Left lung (tissue), 10 donors: ENCODE data around the gene PIP5K1B. TPM values are rescaled to one million over a fixed set of nuclear protein-coding genes. Genes with fewer than 3 reads are reported as not detected.
A peak's percentile ranks its signal among the peaks of the same experiment; 100 is the strongest.

Experiments
- ATAC-seq: fragments of 200-7000 bp; cut with Tn5 transposase; one replicate; pipeline ENCODE4 v1.9.1; 2020; ENCODE audit warnings: moderate library complexity
- DNase-seq, 4 donors: peaks; one replicate each; pipeline ENCODE4 v3.0.0-alpha.2; 2013 to 2020
- H3K27ac ChIP-seq, 2 donors: fragments of 200-600 bp; sonication (generic) in 1 of 2; one replicate each; pipeline versions ENCODE4 v1.5.0 to v1.8.0; 2020 to 2021
- H3K27me3 ChIP-seq, 2 donors: fragments of 200-600 bp; sonication (generic) in 1 of 2; one replicate each; pipeline versions ENCODE4 v1.5.0 to v1.8.0; 2020 to 2021
- H3K36me3 ChIP-seq, 2 donors: fragments of 200-600 bp; sonication (generic) in 1 of 2; one replicate each; pipeline versions ENCODE4 v1.5.0 to v1.8.0; 2020 to 2021
- H3K4me1 ChIP-seq, 2 donors: fragments of 200-600 bp; one replicate each; pipeline ENCODE4 v1.8.0; 2021
- H3K4me3 ChIP-seq, 2 donors: fragments of 200-600 bp; sonication (generic) in 1 of 2; one replicate each; pipeline versions ENCODE4 v1.5.0 to v1.8.0; 2020 to 2021; ENCODE audit warnings: mild to moderate bottlenecking in 1 of 2
- H3K9me3 ChIP-seq, 2 donors: fragments of 200-600 bp; sonication (generic) in 1 of 2; one replicate each; pipeline versions ENCODE4 v1.5.0 to v1.8.0; 2020 to 2021
- intact Hi-C, 2 donors: fragments of 100-400 bp; cut with DNase I; formaldehyde crosslinking; loops; one replicate each; pipeline versions ENCODE4 v1.11.2 to v1.14.2; 2022
- polyA plus RNA-seq, 6 donors: library from polyadenylated mRNA; unstranded; fragments of 120-200 nt; gene quantifications; one replicate each; pipeline ENCODE4 v1.2.1, GENCODE V29; 2013; ENCODE audit not compliant: insufficient read length in 6 of 6
- total RNA-seq, 2 donors: library from RNA; stranded (reverse); fragmentation: NEBNext Ultra II Directional; extraction: Animal tissue kit (Norgen Biotek cat#: 25700); gene quantifications; one replicate each; pipeline ENCODE4 v1.2.1, GENCODE V29; 2021
- TF ChIP-seq, protein P1 (sequence below), 2 donors: fragments of 200-600 bp; sonication (generic) in 1 of 2; IDR thresholded peaks; one replicate each; pipeline versions ENCODE4 v1.5.0 to v1.8.0; 2021; ENCODE audit warnings: antibody characterized with exemption in 2 of 2
- donor health status: DM: no; HTN: yes; CAD: no.
- donor health status: DM: no; HTN: no; CAD: no.

PIP5K1B gene
- total and polyA plus RNA-seq, 8 donors: 3.1 to 31.0 (median 4.2) TPM

DNA sequence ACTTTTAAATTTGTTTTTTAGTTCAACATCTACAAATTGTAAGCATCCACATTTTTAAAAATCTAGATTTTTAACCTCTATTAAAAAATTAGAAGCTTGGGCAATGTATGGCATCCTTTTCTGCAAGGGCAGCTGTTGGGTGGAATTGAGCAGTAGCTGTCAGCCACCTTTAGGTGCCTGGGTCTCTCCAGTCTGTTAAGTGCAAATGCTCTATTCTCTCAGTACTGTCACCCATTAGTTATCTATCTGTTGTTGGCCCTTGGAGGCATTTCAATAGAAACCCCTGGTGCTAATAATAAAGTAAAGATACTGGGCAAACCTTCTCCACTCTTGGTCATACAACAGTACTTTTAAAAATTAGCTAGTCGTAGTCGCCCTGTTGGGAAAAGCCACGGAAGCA is 63.6 kb downstream of the PIP5K1B start:
- Histone ChIP-seq H3K4me1 (no peaks in the 10 kb centered on the region), H3K36me3 (no peaks in the 10 kb centered on the region), H3K27ac (no peak overlapping the region), H3K27me3 (no peaks in the 10 kb centered on the region), H3K9me3 (no peaks in the 10 kb centered on the region), H3K4me3 (no peak overlapping the region)
- intact Hi-C loops: no loop called here
- TF ChIP-seq, protein P1, sequence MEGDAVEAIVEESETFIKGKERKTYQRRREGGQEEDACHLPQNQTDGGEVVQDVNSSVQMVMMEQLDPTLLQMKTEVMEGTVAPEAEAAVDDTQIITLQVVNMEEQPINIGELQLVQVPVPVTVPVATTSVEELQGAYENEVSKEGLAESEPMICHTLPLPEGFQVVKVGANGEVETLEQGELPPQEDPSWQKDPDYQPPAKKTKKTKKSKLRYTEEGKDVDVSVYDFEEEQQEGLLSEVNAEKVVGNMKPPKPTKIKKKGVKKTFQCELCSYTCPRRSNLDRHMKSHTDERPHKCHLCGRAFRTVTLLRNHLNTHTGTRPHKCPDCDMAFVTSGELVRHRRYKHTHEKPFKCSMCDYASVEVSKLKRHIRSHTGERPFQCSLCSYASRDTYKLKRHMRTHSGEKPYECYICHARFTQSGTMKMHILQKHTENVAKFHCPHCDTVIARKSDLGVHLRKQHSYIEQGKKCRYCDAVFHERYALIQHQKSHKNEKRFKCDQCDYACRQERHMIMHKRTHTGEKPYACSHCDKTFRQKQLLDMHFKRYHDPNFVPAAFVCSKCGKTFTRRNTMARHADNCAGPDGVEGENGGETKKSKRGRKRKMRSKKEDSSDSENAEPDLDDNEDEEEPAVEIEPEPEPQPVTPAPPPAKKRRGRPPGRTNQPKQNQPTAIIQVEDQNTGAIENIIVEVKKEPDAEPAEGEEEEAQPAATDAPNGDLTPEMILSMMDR (IDR thresholded peaks at IDR 0.05): no peak
- ATAC-seq: no peak
- no peak for DNase-seq

- DNase-seq: no peak
- Histone ChIP-seq H3K4me3 (no peak overlapping the region), H3K27me3 (no peaks in the 10 kb centered on the region), H3K4me1 (no peaks in the 10 kb centered on the region), H3K27ac (no peak overlapping the region), H3K9me3 (no peaks in the 10 kb centered on the region), H3K36me3 (no peaks in the 10 kb centered on the region)
- peak; percentile 73 for ATAC-seq
- intact Hi-C loops: no loop called here
- TF ChIP-seq, protein P1 (IDR thresholded peaks at IDR 0.05): no peak
These were observed 64.8 kb downstream of the PIP5K1B start for GRCh38 chr9:68769852-68770251.

GRCh38 chr9:68771376-68771775 is 66.3 kb downstream of the PIP5K1B start:
- ATAC-seq (no peak), DNase-seq (no peak)
- TF ChIP-seq, protein P1 (IDR thresholded peaks at IDR 0.05): no peak
- no peak overlapping the region for H3K4me3 ChIP-seq
- no peaks in the 10 kb centered on the region for H3K9me3 ChIP-seq
- no peaks in the 10 kb centered on the region for H3K27me3 ChIP-seq
- H3K27ac ChIP-seq: no peak overlapping the region
- no peaks in the 10 kb centered on the region for H3K36me3 ChIP-seq
- intact Hi-C loops: no loop called here
- H3K4me1 ChIP-seq: no peaks in the 10 kb centered on the region

GRCh38 chr9:68775003-68775730 is 70.1 kb downstream of the PIP5K1B start:
- Histone ChIP-seq H3K9me3 (no peaks in the 10 kb centered on the region), H3K36me3 (no peaks in the 10 kb centered on the region), H3K27ac (no peak overlapping the region), H3K4me3 (no peak overlapping the region), H3K27me3 (no peaks in the 10 kb centered on the region), H3K4me1 (peaks cover 5 to 7% of the 10 kb centered on the region in 2 donors)
- ATAC-seq (no peak), DNase-seq (no peak)
- TF ChIP-seq, protein P1 (IDR thresholded peaks at IDR 0.05): no peak
- intact Hi-C loops: no loop called here

DNA sequence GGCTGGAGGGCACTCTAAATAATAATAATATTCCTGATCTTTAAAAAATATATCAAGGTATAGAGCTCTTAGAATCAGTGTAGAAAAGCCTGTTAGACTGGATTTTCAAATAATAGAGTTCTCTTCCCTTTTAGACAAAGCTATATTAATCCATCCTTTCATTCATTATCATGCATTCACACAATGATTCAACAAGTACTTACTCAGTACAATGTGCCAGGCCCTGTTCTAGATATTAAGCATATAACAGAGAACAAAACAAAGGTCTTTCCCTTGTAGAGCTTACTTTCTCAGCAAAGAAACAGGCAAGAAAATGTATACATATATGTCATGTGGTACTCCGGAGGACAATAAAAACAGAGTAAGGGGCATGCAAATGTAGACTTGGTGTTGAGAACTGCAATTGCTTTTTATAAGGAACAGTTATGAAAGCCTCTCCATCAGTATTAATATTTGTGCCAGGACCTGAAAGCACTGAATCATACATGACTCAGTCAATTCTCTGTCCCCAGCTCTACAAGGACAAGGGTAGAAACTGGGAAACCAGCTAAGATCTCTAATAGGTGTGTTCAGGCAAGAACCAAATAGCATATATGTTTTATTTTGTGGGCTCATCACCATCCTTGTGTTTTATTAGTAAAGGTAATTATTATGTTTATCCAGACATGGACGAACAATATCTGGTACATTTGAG is 72.2 kb downstream of the PIP5K1B start:
- Histone ChIP-seq H3K27ac (no peak overlapping the region), H3K9me3 (no peaks in the 10 kb centered on the region), H3K4me1 (peaks cover 13 to 27% of the 10 kb centered on the region in 2 donors), H3K4me3 (no peak overlapping the region), H3K27me3 (no peaks in the 10 kb centered on the region), H3K36me3 (no peaks in the 10 kb centered on the region)
- no peak for DNase-seq
- no peak for ATAC-seq
- TF ChIP-seq, protein P1 (IDR thresholded peaks at IDR 0.05): no peak
- intact Hi-C loops: no loop called here
